NT2/D1 (cell line): ENCODE data around the gene CD58.

ENCODE experiments used
- DNase-seq: peaks from one replicate; pipeline ENCODE4 v3.0.0-alpha.2; 2011; ENCODE audit warnings: low read depth, low spot score
- H3K27me3 ChIP-seq: 2 replicates; pipeline ENCODE4 v1.6.0; 2011; ENCODE audit warnings: mild to moderate bottlenecking; ENCODE audit not compliant: insufficient read length, insufficient read depth
- H3K36me3 ChIP-seq: 2 replicates; pipeline ENCODE4 v1.6.1; 2011; ENCODE audit warnings: mild to moderate bottlenecking, low read length, mixed read lengths; ENCODE audit not compliant: insufficient read depth, insufficient read length
- H3K4me1 ChIP-seq: 2 replicates; pipeline ENCODE4 v1.5.1; 2011; ENCODE audit not compliant: insufficient read depth, insufficient read length
- H3K4me3 ChIP-seq: 2 replicates; pipeline ENCODE4 v1.5.1; 2011; ENCODE audit warnings: low read depth; ENCODE audit not compliant: insufficient read length
- H3K9ac ChIP-seq: 2 replicates; pipeline ENCODE4 v1.6.0; 2011; ENCODE audit warnings: low read depth; ENCODE audit not compliant: insufficient read length
- H3K9me3 ChIP-seq: 2 replicates; pipeline ENCODE4 v1.5.1; 2011; ENCODE audit warnings: mild to moderate bottlenecking, low read length; ENCODE audit not compliant: insufficient read depth
- SUZ12 ChIP-seq: IDR thresholded peaks from 2 replicates; pipeline ENCODE4 v1.6.1; 2011; ENCODE audit not compliant: insufficient read length, insufficient read depth; ENCODE audit errors: extremely low read depth
- YY1 ChIP-seq: IDR thresholded peaks from 2 replicates; pipeline ENCODE4 v1.6.1; 2011; ENCODE audit not compliant: insufficient read length, insufficient read depth
- ZNF274 ChIP-seq: IDR thresholded peaks from 2 replicates; pipeline ENCODE4 v1.6.1; 2011; ENCODE audit warnings: mild to moderate bottlenecking, low read depth, low read length

CD58 gene

DNA sequence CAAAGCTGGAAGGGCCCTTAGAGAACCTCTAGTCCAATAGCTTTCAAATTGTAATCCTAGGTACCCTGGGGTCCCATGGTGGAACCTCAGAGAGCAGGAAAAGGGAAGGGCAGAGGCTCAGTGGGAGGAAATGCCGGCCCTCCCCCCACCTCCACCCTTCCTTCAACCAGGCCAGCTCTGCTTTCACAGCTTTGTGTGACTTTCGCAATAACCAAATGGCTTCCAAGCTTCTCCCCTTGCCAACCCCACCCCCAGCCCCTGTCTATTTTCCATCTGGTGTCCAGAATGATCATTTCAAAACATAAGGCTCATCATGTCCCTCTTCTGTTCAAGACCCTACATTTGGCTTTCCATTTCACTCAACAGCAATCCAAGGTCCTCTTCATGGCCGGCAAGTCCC lies 74.4 kb downstream of the CD58 start:
- Histone ChIP-seq H3K36me3 (no peaks in the 10 kb centered on the region), H3K9me3 (no peaks in the 10 kb centered on the region), H3K9ac (no peak overlapping the region), H3K4me3 (no peak overlapping the region), H3K27me3 (no peaks in the 10 kb centered on the region), H3K4me1 (peaks cover 13% of the 10 kb centered on the region)
- TF ChIP-seq YY1 (no peak), SUZ12 (no peak)
- DNase-seq = no peak

DNA sequence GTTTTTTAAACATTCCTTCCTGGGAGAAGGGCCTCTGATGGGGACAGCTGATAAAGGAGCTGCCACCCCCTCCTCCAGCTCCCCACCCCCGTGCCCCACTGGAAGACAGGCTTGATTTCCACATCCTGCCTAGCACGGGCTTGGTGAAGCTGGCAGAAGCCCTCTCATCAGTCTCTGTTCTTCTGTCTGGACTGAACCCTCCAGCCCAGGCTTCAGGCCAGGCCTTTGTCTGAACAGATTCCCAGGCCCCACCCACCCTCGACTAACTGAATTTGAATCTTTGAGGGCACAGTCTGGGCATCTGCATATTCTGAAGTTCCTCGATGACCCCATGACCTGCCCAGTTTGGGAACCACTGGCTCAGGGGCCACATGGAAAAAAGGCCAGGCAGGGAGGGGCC lies 75.3 kb downstream of the CD58 start:
- Histone ChIP-seq H3K9me3 (no peaks in the 10 kb centered on the region), H3K9ac (no peak overlapping the region), H3K27me3 (no peaks in the 10 kb centered on the region), H3K36me3 (no peaks in the 10 kb centered on the region), H3K4me3 (no peak overlapping the region), H3K4me1 (peaks cover 13% of the 10 kb centered on the region)
- TF ChIP-seq SUZ12 = no peak
- TF ChIP-seq ZNF274 = no peak
- TF ChIP-seq YY1 = no peak
- no peak for DNase-seq

DNA sequence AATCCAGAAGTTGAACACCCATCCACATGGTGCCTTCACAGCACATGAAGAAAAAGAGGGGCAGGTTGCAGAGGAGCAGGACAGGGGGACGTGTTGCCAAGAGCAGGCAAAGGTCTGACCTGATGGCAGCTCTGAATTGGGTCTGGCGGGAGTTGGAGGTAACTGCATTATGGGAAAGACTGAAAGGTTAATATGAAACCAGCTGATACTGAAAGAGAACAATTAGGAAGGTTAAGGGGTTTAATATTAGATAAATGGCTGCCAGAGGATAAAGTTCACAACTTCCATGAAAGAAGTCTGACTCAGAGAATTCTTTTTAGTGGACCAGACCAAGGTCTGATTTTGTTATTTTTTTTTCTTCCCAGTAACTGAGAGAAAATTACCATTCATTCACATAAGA lies 76.1 kb downstream of the CD58 start:
- H3K9ac ChIP-seq = no peak overlapping the region
- H3K4me3 ChIP-seq = no peak overlapping the region
- H3K4me1 ChIP-seq = peaks cover 15% of the 10 kb centered on the region
- TF ChIP-seq ZNF274 (no peak), SUZ12 (no peak), YY1 (no peak)
- no peaks in the 10 kb centered on the region for H3K27me3 ChIP-seq
- H3K36me3 ChIP-seq = no peaks in the 10 kb centered on the region
- H3K9me3 ChIP-seq = no peaks in the 10 kb centered on the region
- DNase-seq = no peak

DNA sequence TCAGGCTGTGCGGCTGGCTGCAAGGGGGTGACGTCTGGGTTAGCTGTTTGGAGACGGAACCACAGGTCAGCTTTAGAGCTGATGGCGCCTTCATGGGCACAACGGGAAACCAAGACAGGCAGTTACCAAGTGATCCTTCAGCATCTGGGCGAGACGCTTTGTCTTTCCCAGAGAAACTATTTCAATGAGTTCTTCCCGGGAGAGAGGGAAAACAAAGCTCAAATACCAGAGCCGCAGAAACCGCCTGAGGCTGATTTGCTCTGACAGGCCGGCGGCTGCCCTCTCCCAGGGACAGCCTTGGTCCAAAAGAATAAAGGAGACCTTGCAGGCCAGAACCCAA lies 76.5 kb downstream of the CD58 start:
- Histone ChIP-seq H3K9me3 (no peaks in the 10 kb centered on the region), H3K27me3 (no peaks in the 10 kb centered on the region), H3K9ac (peak overlapping the region; percentile 70), H3K36me3 (no peaks in the 10 kb centered on the region), H3K4me1 (peaks cover 15% of the 10 kb centered on the region), H3K4me3 (no peak overlapping the region)
- peak; percentile 91 for DNase-seq
- TF ChIP-seq SUZ12 = no peak
- no peak for TF ChIP-seq ZNF274
- no peak for TF ChIP-seq YY1

DNA sequence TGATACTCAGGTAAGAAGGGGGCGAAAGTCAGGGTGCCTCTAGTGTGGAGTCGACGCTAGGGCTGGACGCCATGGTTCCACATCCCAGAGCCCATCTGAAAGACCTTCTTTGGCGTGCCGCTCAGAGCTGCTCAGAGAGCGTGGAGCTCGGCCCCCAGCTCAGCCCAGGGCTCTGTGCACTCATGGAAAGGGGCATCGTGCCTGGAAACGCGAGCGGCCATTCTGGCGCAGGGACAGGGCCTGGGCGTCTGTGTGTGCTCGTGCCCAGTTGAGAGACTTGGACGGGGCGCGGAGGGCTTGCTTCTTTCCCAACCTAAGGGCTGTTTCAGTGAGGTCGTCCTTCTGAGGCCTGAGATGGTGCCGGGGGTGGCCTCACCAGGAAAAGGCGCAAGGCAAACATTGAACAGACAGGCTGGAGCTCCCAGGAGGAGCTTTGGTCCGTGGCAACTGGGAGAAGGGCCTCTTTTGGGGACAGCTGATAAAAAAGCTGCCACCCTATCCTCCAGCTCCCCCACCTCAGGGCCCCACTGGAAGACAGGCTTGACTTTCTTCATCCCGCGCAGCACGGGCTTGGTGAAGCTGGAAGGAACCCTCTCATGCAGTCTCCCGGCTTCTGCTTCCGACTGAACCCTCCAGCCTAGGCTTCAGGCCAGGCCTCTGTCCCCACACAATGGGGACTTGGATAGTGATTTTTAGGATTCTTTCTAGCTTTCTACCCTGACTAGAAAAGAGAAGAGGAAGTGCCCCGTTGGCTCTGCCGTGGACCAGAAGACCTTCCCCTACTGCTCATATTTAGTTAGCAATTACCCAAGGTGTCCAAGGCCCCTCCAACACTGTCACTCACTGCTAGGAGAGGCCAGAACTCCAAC lies 77.1 kb downstream of the CD58 start:
- peaks cover 15% of the 10 kb centered on the region for H3K4me1 ChIP-seq
- H3K4me3 ChIP-seq = no peak overlapping the region
- no peaks in the 10 kb centered on the region for H3K9me3 ChIP-seq
- H3K36me3 ChIP-seq = no peaks in the 10 kb centered on the region
- TF ChIP-seq SUZ12 (no peak), YY1 (no peak), ZNF274 (no peak)
- DNase-seq = no peak
- H3K9ac ChIP-seq = peak overlapping the region; percentile 70
- H3K27me3 ChIP-seq = no peaks in the 10 kb centered on the region

DNA sequence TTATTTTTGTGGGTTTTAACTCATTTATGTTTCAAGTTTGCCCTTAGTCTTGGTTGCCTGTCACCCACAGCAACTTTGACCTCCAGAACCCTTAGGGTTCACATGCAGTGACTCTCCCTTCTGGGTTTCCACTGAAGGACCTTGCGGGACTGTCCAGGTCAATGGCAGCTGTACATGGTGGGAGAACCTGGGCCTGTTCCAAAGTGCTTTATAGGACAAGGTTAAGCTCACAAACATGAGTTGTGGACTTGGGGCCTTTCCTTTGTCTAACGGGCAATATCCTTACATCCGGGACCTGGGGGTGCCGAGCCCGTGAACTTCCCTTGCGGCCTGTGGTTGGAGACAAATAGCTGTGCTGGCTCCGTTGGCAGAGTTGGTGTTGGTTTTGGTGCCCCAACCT lies 77.8 kb downstream of the CD58 start:
- no peaks in the 10 kb centered on the region for H3K36me3 ChIP-seq
- peaks cover 18% of the 10 kb centered on the region for H3K4me1 ChIP-seq
- DNase-seq = no peak
- no peak overlapping the region for H3K4me3 ChIP-seq
- H3K9ac ChIP-seq = no peak overlapping the region
- no peaks in the 10 kb centered on the region for H3K9me3 ChIP-seq
- H3K27me3 ChIP-seq = no peaks in the 10 kb centered on the region
- no peak for TF ChIP-seq YY1
- TF ChIP-seq ZNF274 = no peak
- no peak for TF ChIP-seq SUZ12

DNA sequence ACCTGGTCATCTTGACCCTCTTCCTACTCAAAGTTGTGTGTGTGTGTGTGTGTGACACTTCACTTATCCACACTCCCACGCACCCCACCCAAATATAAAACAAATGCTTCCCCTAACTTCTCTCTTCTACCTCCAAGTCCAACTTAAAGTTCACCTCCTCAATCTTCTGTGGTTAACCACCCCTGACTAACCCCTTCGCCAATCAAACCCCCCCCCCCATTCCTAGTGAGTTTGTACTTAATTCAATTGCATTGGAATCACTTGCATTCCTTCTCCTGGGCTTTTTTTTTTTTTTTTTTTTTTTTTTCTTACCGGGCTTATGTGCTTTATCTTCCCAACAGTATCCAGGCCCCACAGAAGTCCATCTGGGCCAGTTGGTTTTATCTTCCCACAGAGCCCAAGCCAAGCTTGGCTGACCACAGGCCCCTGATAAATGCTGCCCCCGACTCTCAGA lies 78.4 kb downstream of the CD58 start:
- no peak for DNase-seq
- Histone ChIP-seq H3K9ac (no peak overlapping the region), H3K36me3 (no peaks in the 10 kb centered on the region), H3K4me3 (no peak overlapping the region), H3K9me3 (no peaks in the 10 kb centered on the region), H3K4me1 (peaks cover 19% of the 10 kb centered on the region), H3K27me3 (no peaks in the 10 kb centered on the region)
- TF ChIP-seq YY1 (no peak), ZNF274 (no peak)

DNA sequence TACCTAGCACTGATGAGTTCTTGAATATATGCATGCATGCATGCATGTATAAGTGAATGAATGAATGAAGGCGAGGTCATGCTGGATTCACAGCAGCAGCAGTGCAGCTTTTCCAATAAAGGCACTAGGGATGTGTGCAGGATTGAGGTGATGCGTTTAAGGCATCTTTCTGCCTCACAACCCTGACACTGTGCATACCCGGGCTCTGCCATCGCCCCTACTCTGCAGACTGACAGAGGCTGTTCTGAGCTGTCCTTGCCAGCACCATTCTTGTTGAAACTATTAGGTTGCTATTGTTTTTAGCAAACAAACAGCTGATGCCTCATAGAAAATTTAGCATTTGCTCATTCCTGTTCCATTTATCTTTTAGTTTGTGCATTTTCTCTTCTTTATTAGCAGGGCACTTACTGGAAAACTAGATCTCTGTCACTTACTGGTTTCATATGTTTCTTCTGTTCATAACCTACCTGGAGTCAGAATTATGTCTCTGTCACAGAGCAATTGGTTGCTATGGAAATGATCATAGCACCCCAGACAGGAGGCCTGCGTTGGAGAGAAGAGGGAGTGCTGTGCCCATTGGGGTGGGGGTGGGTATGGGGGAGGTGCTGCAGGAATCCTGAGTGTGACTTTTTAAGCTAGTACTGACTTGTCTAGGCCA lies 79.0 kb downstream of the CD58 start:
- peaks cover 19% of the 10 kb centered on the region for H3K4me1 ChIP-seq

More for the DNA sequence above, 79.0 kb downstream of the CD58 start:
- H3K9me3 ChIP-seq = no peaks in the 10 kb centered on the region
- TF ChIP-seq ZNF274 (no peak), YY1 (no peak), SUZ12 (no peak)
- H3K36me3 ChIP-seq = no peaks in the 10 kb centered on the region
- H3K9ac ChIP-seq = no peak overlapping the region
- DNase-seq = no peak
- no peaks in the 10 kb centered on the region for H3K27me3 ChIP-seq
- no peak overlapping the region for H3K4me3 ChIP-seq
